EL (cell line): ENCODE results near the gene RGPD4.
"Not testable (repeated sequence)": the region's sequence is repeated elsewhere in the genome, so short reads cannot be mapped to it uniquely, and the experiment has no call there.

Source experiments
- DNase-seq: peaks from one replicate; pipeline ENCODE4 v3.0.0-alpha.2; 2016

Gene RGPD4

GRCh38 chr2:107826749-107827148, at the start of gene RGPD4:
RGPD4 (plus strand) TSS chr2:107826892; CDS start chr2:107827014, 122 bp downstream.
- DNase-seq, result not testable (repeated sequence)

GRCh38 chr2:107777974-107778373, 48.7 kb upstream of the RGPD4 start:
- DNase-seq, result no peak

- no peak for DNase-seq
Measured at GRCh38 chr2:107785756-107786155, 40.9 kb upstream of the RGPD4 start.

GRCh38 chr2:107790837-107791236, 35.9 kb upstream of the RGPD4 start:
- DNase-seq, result no peak

GRCh38 chr2:107801498-107801897, 25.2 kb upstream of the RGPD4 start:
- DNase-seq, result no peak

- DNase-seq, result no peak
Measured at GRCh38 chr2:107804608-107805498, 21.8 kb upstream of the RGPD4 start.

- no peak for DNase-seq
Measured at GRCh38 chr2:107806901-107807300, 19.8 kb upstream of the RGPD4 start.

- no peak for DNase-seq
Measured at GRCh38 chr2:107807988-107808387, 18.7 kb upstream of the RGPD4 start.

GRCh38 chr2:107808959-107809358, 17.7 kb upstream of the RGPD4 start:
- peak; percentile 2 for DNase-seq

- DNase-seq, result no peak
Measured at GRCh38 chr2:107809835-107810234, 16.9 kb upstream of the RGPD4 start.

- DNase-seq, result no peak
Measured at GRCh38 chr2:107810734-107811133, 16.0 kb upstream of the RGPD4 start.

GRCh38 chr2:107811411-107811810, 15.3 kb upstream of the RGPD4 start:
- no peak for DNase-seq

- DNase-seq, result no peak
Measured at GRCh38 chr2:107812006-107812405, 14.7 kb upstream of the RGPD4 start.

- no peak for DNase-seq
Measured at GRCh38 chr2:107817378-107817777, 9.3 kb upstream of the RGPD4 start.

- DNase-seq, result no peak
Measured at GRCh38 chr2:107822302-107822701, 4.4 kb upstream of the RGPD4 start.

- no peak for DNase-seq
Measured at GRCh38 chr2:107824451-107825205, 2.1 kb upstream of the RGPD4 start.

GRCh38 chr2:107825206-107825563, 1.5 kb upstream of the RGPD4 start:
- no peak for DNase-seq

- not testable (repeated sequence) for DNase-seq
Measured at GRCh38 chr2:107829514-107829913, 2.8 kb downstream of the RGPD4 start.

GRCh38 chr2:107833152-107833551, 6.5 kb downstream of the RGPD4 start:
- not testable (repeated sequence) for DNase-seq

- not testable (repeated sequence) for DNase-seq
Measured at GRCh38 chr2:107833618-107834017, 6.9 kb downstream of the RGPD4 start.

- not testable (repeated sequence) for DNase-seq
Measured at GRCh38 chr2:107916121-107916520, 89.4 kb downstream of the RGPD4 start.

- not testable (repeated sequence) for DNase-seq
Measured at GRCh38 chr2:107916696-107917370, 90.1 kb downstream of the RGPD4 start.

GRCh38 chr2:107927034-107927534, 100.4 kb downstream of the RGPD4 start:
- no peak for DNase-seq
